Left lung (tissue), 10 donors: ENCODE data around the gene LENG1. TPM values are rescaled to one million over a fixed set of nuclear protein-coding genes. Genes with fewer than 3 reads are reported as not detected.

Source experiments
- ATAC-seq: fragments of 200-7000 bp; cut with Tn5 transposase; one replicate; pipeline ENCODE4 v1.9.1; 2020; ENCODE audit warnings: moderate library complexity
- DNase-seq, 4 donors: peaks; one replicate each; pipeline ENCODE4 v3.0.0-alpha.2; 2013 to 2020
- H3K27ac ChIP-seq, 2 donors: fragments of 200-600 bp; sonication (generic) in 1 of 2; one replicate each; pipeline versions ENCODE4 v1.5.0 to v1.8.0; 2020 to 2021
- H3K27me3 ChIP-seq, 2 donors: fragments of 200-600 bp; sonication (generic) in 1 of 2; one replicate each; pipeline versions ENCODE4 v1.5.0 to v1.8.0; 2020 to 2021
- H3K36me3 ChIP-seq, 2 donors: fragments of 200-600 bp; sonication (generic) in 1 of 2; one replicate each; pipeline versions ENCODE4 v1.5.0 to v1.8.0; 2020 to 2021
- H3K4me1 ChIP-seq, 2 donors: fragments of 200-600 bp; one replicate each; pipeline ENCODE4 v1.8.0; 2021
- H3K4me3 ChIP-seq, 2 donors: fragments of 200-600 bp; sonication (generic) in 1 of 2; one replicate each; pipeline versions ENCODE4 v1.5.0 to v1.8.0; 2020 to 2021; ENCODE audit warnings: mild to moderate bottlenecking in 1 of 2
- H3K9me3 ChIP-seq, 2 donors: fragments of 200-600 bp; sonication (generic) in 1 of 2; one replicate each; pipeline versions ENCODE4 v1.5.0 to v1.8.0; 2020 to 2021
- intact Hi-C, 2 donors: fragments of 100-400 bp; cut with DNase I; formaldehyde crosslinking; loops; one replicate each; pipeline versions ENCODE4 v1.11.2 to v1.14.2; 2022
- polyA plus RNA-seq, 6 donors: library from polyadenylated mRNA; unstranded; fragments of 120-200 nt; gene quantifications; one replicate each; pipeline ENCODE4 v1.2.1, GENCODE V29; 2013; ENCODE audit not compliant: insufficient read length in 6 of 6
- total RNA-seq, 2 donors: library from RNA; stranded (reverse); fragmentation: NEBNext Ultra II Directional; extraction: Animal tissue kit (Norgen Biotek cat#: 25700); gene quantifications; one replicate each; pipeline ENCODE4 v1.2.1, GENCODE V29; 2021
- TF ChIP-seq, protein P1 (sequence below), 2 donors: fragments of 200-600 bp; sonication (generic) in 1 of 2; IDR thresholded peaks; one replicate each; pipeline versions ENCODE4 v1.5.0 to v1.8.0; 2021; ENCODE audit warnings: antibody characterized with exemption in 2 of 2
- donor health status: DM: no; HTN: yes; CAD: no.
- donor health status: DM: no; HTN: no; CAD: no.

Gene LENG1
- total and polyA plus RNA-seq, 8 donors = 5.4 to 10.9 (median 7.5) TPM

DNA sequence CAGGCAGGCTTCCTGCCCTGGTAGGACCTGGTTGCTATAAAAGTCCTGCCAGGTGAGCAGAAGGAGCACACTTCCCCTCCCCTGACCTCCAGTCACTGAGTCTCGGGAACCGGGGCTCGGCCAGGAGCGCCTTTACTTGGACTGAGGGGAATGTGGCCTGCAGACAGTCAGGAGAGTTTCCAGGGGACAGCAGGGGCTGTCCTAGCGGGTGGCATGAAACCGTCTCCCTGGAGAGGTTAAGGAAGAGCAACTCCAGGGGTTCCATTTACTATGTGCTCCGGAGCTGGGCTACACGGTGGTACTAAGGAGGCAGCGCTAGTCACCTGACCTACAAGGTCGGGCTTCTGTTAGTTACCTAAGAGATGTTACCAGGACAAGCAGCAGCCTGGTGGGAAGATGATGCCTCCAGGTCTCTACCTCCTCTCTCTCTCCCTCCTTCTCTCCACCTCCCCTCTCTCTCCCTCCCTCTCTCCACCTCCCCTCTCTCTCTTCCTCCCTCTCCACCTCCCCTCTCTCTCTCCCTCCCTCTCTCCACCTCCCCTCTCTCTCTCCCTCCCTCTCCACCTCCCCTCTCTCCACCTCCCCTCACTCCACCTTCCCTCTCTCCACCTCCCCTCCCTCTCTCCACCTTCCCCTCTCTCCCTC, 26.1 kb downstream of the LENG1 start:
- Histone ChIP-seq H3K4me1 (peaks cover 6 to 19% of the 10 kb centered on the region in 2 donors), H3K36me3 (peaks cover 0 to 43% of the 10 kb centered on the region in 2 donors), H3K27ac (no peak overlapping the region), H3K27me3 (no peaks in the 10 kb centered on the region), H3K9me3 (no peaks in the 10 kb centered on the region), H3K4me3 (no peak overlapping the region)
- intact Hi-C loops = no loop called here
- ATAC-seq (no peak), DNase-seq (peak in 1 of 4 donors; percentile 44)
- TF ChIP-seq, protein P1, sequence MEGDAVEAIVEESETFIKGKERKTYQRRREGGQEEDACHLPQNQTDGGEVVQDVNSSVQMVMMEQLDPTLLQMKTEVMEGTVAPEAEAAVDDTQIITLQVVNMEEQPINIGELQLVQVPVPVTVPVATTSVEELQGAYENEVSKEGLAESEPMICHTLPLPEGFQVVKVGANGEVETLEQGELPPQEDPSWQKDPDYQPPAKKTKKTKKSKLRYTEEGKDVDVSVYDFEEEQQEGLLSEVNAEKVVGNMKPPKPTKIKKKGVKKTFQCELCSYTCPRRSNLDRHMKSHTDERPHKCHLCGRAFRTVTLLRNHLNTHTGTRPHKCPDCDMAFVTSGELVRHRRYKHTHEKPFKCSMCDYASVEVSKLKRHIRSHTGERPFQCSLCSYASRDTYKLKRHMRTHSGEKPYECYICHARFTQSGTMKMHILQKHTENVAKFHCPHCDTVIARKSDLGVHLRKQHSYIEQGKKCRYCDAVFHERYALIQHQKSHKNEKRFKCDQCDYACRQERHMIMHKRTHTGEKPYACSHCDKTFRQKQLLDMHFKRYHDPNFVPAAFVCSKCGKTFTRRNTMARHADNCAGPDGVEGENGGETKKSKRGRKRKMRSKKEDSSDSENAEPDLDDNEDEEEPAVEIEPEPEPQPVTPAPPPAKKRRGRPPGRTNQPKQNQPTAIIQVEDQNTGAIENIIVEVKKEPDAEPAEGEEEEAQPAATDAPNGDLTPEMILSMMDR (IDR thresholded peaks at IDR 0.05) = no peak

GRCh38 chr19:54129617-54129996, 29.9 kb downstream of the LENG1 start:
- ATAC-seq = no peak
- TF ChIP-seq, protein P1 (IDR thresholded peaks at IDR 0.05) = no peak
- Histone ChIP-seq H3K27me3 (no peaks in the 10 kb centered on the region), H3K9me3 (no peaks in the 10 kb centered on the region), H3K4me1 (no peaks in the 10 kb centered on the region), H3K4me3 (no peak overlapping the region), H3K27ac (no peak overlapping the region), H3K36me3 (peaks cover 0 to 82% of the 10 kb centered on the region in 2 donors)
- intact Hi-C loops = no loop called here
- DNase-seq = no peak

DNA sequence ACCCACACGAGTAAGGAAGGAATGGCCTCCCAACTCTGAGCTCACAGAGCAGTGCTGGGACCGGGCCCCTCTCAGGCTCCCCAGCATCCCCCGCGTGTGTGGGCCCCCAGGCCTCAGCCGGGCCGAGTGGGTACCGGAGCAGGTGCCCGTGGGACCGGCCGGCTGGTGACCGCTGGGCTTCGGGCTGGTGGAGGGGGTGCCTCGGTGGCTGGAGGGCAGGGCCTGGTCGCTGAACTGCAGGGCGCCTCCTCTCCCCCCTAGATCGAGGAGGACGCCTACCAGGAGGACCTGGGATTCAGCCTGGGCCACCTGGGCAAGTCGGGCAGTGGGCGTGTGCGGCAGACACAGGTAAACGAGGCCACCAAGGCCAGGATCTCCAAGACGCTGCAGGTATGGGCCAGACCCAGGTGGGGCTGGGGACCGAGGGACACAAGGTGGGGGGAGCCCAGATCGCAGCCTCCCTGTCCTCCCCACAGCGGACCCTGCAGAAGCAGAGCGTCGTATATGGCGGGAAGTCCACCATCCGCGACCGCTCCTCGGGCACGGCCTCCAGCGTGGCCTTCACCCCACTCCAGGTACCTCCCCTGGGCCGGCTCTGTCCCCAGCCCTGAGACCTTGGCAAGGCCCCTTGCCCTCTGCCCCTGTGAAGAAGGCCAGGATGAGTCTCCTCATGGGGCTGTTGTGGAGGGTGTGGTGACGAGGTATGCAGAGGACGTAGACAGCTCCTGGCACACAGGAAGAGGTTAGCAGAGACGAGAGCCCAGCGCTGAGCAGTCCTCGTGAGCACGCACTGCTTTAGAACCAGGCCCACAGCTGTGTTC, 30.5 kb downstream of the LENG1 start:
- H3K9me3 ChIP-seq = no peaks in the 10 kb centered on the region
- H3K27me3 ChIP-seq = no peaks in the 10 kb centered on the region
- TF ChIP-seq, protein P1 (IDR thresholded peaks at IDR 0.05) = no peak
- ATAC-seq (no peak), DNase-seq (peak in 1 of 4 donors; percentile 37)
- peaks cover 0 to 88% of the 10 kb centered on the region in 2 donors for H3K36me3 ChIP-seq
- intact Hi-C loops = no loop called here
- H3K4me1 ChIP-seq = no peaks in the 10 kb centered on the region
- no peak overlapping the region for H3K4me3 ChIP-seq
- H3K27ac ChIP-seq = no peak overlapping the region

GRCh38 chr19:54128441-54128725, 31.1 kb downstream of the LENG1 start:
- TF ChIP-seq, protein P1 (IDR thresholded peaks at IDR 0.05) = no peak
- no peak for DNase-seq

GRCh38 chr19:54127688-54128440, 31.7 kb downstream of the LENG1 start:
- TF ChIP-seq, protein P1 (IDR thresholded peaks at IDR 0.05) = no peak
- DNase-seq = no peak
- H3K4me1 ChIP-seq = no peaks in the 10 kb centered on the region
- H3K27me3 ChIP-seq = no peaks in the 10 kb centered on the region
- H3K9me3 ChIP-seq = no peaks in the 10 kb centered on the region
- intact Hi-C loops = no loop called here
- no peak overlapping the region for H3K4me3 ChIP-seq
- H3K27ac ChIP-seq = no peak overlapping the region
- peaks cover 0 to 99% of the 10 kb centered on the region in 2 donors for H3K36me3 ChIP-seq
- ATAC-seq = no peak

More at GRCh38 chr19:54128441-54128725, 31.1 kb downstream of the LENG1 start:
- H3K9me3 ChIP-seq = no peaks in the 10 kb centered on the region
- no peak for ATAC-seq
- no peaks in the 10 kb centered on the region for H3K4me1 ChIP-seq
- H3K27ac ChIP-seq = no peak overlapping the region
- no peak overlapping the region for H3K4me3 ChIP-seq
- intact Hi-C loops = no loop called here
- H3K27me3 ChIP-seq = no peaks in the 10 kb centered on the region
- H3K36me3 ChIP-seq = peaks cover 0 to 94% of the 10 kb centered on the region in 2 donors
